HG02973 (cell line): Measurements from ENCODE around the gene PIR.

Source experiments
- ATAC-seq: cut with Tn5 transposase; IDR thresholded peaks from one replicate; pipeline ENCODE4 v1.9.1; 2021; ENCODE audit warnings: moderate library complexity; ENCODE audit not compliant: unreplicated experiment

Gene PIR

DNA sequence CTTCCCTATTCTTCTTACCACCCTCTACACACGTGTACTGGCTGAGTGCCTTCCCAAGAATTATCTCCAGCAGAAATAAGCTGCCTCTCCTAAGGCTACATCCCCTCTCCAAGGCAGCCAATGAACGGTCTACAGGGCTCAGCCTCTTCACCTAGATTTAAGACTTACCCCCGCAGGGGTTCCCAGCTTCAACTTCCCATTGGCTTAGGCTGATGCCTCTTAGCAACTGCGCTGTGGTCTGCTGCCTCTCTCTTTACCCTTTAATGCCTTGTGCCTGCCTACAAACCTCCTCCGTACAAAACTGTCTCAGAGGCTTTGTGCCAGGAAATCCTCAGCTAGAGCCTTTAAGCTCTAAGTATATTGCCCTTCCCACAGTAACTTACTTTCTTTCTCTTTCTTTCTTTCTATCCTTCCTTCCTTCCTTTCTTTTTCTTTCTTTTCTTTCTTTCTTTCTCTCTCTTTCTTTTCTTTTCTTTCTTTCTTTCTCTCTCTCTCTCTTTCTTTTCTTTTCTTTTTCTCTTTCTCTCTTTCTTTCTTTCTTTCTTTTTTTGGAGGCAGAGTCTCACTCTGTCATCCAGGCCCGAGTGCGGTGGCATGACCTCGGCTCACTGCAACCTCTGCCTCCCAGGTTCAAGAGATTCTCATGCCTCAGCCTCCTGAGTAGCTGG is 142.7 kb downstream of the PIR start:
- no peak for ATAC-seq

DNA sequence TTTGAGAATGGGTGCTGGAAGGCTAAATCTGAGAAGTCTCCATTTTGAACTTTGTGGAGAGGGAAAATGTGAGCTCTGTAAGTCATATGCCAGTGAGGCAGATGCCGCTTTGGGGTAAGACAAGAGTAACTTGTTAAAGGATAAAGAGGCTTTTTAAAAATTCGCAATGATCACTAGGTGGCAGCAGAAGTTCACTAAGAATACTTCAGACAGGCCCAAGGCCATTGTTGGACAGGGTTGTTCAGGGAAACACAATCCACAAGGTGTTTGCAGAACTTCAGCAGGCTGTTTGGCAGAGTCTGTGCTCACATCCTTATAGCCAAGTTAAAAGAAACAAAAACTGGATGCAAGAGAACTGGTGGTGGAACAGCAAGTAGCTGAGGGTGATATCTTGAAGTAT is 144.1 kb downstream of the PIR start:
- ATAC-seq: no peak

DNA sequence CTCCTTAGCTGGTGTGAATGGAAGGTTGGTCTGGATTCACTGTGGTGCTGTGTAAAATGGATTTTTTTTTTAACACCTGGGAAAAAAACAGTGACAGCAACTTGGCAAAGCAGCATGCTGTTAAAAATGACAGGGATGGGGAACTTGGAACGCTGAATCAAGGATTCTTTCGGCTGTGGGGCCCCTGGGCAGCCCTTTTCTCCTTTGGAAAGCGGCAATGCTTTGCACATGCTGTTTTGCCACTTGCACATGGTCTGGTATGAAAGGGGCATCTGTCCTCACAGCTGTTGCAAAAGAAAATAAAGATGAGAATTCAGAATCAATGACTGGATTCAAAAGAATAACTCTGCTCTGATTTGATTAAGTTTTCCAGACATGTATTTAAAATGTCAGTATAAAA is 147.2 kb downstream of the PIR start:
- no peak for ATAC-seq

DNA sequence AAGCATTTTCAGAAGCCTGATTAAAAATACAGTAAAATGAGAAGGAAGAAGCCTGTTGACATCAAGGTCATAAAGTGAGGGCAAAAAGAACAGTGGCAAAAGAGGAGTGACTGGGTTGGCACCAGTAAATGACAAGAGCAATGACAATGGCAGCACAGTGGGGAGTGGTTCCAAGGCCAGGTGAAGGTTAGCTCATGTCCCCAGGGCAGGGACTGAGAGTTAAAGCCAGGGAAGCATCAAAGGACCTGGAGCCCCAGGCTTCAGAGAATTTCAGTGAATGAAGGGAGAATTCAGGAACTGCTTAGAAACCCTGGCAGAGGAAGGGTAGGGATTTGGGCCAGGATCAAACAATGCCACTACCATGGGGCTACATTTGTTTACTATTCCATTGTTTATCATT is 149.0 kb downstream of the PIR start:
- ATAC-seq: no peak

DNA sequence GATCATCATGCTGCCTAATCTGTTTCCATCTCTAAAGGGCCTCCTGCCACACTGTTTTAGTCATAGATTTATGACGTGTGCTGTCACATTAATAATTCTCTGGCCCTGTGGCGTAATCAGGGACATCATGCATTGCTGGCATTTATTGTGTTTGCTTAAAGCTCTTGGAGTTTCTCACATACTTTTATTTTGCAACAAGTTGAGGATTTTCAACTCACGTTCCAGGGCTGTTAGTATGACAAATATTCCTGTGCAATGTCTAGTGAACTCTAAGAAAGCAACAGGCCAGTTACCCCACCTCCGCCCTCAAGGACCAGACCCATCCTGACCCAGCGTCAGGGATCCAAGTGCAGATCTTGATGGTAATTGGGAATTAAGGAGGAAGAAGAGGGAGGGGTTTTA is 150.1 kb downstream of the PIR start:
- no peak for ATAC-seq

DNA sequence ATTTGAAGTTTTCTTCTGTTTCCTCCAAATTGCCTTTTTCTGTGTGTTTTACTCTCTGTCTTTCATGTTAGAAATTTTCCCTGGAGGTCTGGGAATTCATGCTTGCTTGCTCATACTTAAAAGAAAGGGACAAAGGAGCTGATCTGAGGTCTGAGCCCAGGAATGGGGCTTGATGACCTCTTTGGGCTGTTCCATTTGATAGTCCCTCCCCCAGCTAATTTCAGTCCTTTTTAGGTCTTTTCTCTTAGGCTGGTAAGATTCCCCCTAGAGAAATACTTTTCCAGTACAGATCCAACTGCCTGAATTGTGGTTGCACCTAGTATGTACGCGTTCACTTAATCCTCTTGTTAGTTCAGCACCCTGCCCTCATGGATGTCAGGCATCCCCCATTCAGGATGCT is 152.3 kb downstream of the PIR start:
- ATAC-seq: no peak

DNA sequence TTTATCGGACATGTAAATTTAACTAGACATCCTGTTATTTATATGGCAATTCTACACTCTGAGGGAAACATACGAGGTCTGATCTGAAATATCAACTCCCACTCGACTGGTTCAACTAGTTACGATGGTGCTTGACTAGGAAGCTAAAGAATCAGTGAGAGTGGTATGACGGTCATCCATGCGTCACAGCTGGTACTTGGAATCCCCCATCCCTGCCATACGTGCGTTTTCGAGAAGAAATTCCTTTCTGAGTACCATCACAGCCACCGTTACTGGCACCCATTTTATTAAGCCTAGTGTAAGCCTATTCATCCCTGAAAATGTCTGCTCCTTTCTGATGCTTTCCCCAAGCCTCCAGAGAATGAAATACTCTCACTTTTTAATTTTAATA is 157.1 kb downstream of the PIR start:
- ATAC-seq: no peak

DNA sequence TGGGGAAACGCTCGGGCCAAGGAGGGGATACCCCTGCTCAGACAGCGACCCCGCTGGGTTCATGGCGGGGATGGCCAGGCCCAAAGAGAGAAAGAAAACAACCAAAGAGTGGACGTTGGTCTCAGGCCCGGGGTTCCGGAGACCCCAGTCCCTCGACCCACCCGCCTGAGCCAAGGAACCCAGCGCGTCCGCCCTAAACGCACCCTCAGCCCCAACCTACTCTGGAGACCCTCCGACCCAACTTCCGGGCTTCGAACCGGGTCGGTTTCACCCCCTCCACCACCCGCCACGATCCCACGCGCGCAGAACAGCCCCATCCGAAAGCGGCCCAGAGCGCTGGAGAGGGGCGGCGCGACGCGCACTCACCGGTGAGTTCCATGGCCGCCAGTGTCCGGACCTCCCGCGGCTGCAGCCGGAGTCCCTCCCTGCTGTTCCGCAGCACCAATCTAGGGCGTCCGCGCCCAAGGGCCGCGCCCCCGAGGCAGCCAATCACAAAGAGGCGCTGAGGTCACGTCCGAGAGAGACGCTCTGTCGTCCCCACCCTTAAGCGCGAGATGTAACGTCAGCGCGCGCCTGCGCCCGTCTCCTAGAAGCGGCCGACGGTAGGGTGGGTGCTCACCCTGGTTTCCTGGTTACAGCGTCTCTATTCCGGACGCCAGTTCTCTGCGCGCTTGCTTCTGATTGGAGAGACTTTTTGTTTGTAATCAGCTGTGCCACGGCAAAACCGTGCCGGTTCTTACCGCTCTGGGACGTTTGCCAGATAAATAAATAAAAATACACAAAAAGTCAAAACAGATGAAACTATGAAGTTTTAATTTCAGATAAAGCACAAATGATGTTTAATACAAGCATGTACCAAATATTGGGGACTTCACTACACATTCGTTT is 157.8 kb downstream of the PIR start, which contains the start of gene PIGA:
TSS of gene PIGA (minus strand) at position 389 of the 888 bp plus-strand sequence. CDS start 3,593 bp downstream, outside the sequence.
- peak; percentile 99 for ATAC-seq
